NCI-H524 treated with DMSO at 0.1 percent for 48 hours (cell line): ENCODE data around the gene METTL27.
"Not testable (repeated sequence)": the region's sequence is repeated elsewhere in the genome, so short reads cannot be mapped to it uniquely, and the experiment has no call there.

ENCODE experiments used
- DNase-seq: peaks from one replicate; lab custom pipeline; 2025; lab: John Stamatoyannopoulos, UW

Gene METTL27

GRCh38 chr7:73838642-73839041 lies 3.7 kb downstream of the METTL27 start:
- DNase-seq, result no peak

GRCh38 chr7:73837167-73837566 lies 5.1 kb downstream of the METTL27 start:
- not testable (repeated sequence) for DNase-seq

- no peak for DNase-seq
Measured at GRCh38 chr7:73834626-73835191, 7.6 kb downstream of the METTL27 start.

- DNase-seq, result no peak
Measured at GRCh38 chr7:73833251-73833919, 8.9 kb downstream of the METTL27 start.

- DNase-seq, result no peak
Measured at GRCh38 chr7:73832806-73833205, 9.5 kb downstream of the METTL27 start.

- no peak for DNase-seq
Measured at GRCh38 chr7:73831834-73832651, 10.3 kb downstream of the METTL27 start.

GRCh38 chr7:73831584-73831833 lies 10.8 kb downstream of the METTL27 start:
- DNase-seq, result no peak

- peak; percentile 31 for DNase-seq
Measured at GRCh38 chr7:73830681-73831583, 11.4 kb downstream of the METTL27 start, which contains the start of gene CLDN4. TSS of gene CLDN4 (plus strand) at chr7:73830996. CDS start at chr7:73831202, 206 bp downstream.

- DNase-seq, result no peak
Measured at GRCh38 chr7:73829921-73830680, 12.2 kb downstream of the METTL27 start.

- DNase-seq, result no peak
Measured at GRCh38 chr7:73829505-73829904, 12.8 kb downstream of the METTL27 start.

- no peak for DNase-seq
Measured at GRCh38 chr7:73828972-73829371, 13.3 kb downstream of the METTL27 start.

GRCh38 chr7:73828107-73828803 lies 14.1 kb downstream of the METTL27 start:
- peak; percentile 80 for DNase-seq

GRCh38 chr7:73827567-73828106 lies 14.7 kb downstream of the METTL27 start:
- DNase-seq, result peak; percentile 85

- no peak for DNase-seq
Measured at GRCh38 chr7:73824986-73825385, 17.3 kb downstream of the METTL27 start.

- DNase-seq, result no peak
Measured at GRCh38 chr7:73823873-73824592, 18.3 kb downstream of the METTL27 start.

- no peak for DNase-seq
Measured at GRCh38 chr7:73823257-73823656, 19.1 kb downstream of the METTL27 start.

GRCh38 chr7:73822319-73823173 lies 19.8 kb downstream of the METTL27 start:
- DNase-seq, result no peak

GRCh38 chr7:73821597-73822285 lies 20.6 kb downstream of the METTL27 start:
- peak; percentile 35 for DNase-seq
